ENCODE measurements around the gene RGMB. TPM values are rescaled to one million over a fixed set of nuclear protein-coding genes. Genes with fewer than 3 reads are reported as not detected.

Gene RGMB
- total RNA-seq, 4 donors from 2014 or later, result 13.0 to 31.7 (median 14.2) TPM

GRCh38 chr5:98779264-98779877 is 5.9 kb downstream of the RGMB start:
- Histone ChIP-seq H3K4me3 (no peak overlapping the region), H3K36me3 (peaks cover 0 to 20% (median 0%) of the 10 kb centered on the region in 3 donors), H3K27ac (peak overlapping the region in 2 of 4 donors; percentile 4 to 16), H3K27me3 (no peaks in the 10 kb centered on the region), H3K9me3 (no peaks in the 10 kb centered on the region), H3K4me1 (peaks cover 19 to 98% (median 46%) of the 10 kb centered on the region in 3 donors)
- intact Hi-C loops (cut with DNase I), result no loop called here
- no peak for DNase-seq
- TF ChIP-seq CTCF (IDR thresholded peaks at IDR 0.05) (no peak), POLR2A (IDR thresholded peaks at IDR 0.05) (no peak)
- WGBS, 2 donors, result 52 to 86% methylated on average over 3 to 4 of the region's 11 CpGs

DNA sequence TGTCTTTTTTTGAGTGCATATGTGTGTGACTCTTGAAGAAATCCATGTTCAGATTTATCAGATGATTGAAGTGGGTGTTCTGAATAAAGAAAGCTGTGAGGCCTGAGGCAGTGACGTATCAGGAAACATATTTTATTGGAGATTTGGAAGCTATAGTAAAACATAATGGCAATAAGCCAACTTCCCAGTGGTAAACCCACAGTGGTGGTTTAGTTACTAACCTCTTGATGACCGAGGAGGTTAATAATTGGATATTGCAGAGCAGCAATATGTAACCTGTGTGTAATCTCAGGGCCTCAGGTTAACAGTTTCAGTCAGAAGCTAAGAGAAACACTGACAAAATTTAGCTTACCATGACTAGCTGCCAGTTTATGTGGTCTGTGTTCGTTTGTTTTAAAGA is 6.9 kb downstream of the RGMB start:
- Histone ChIP-seq H3K27me3 (no peaks in the 10 kb centered on the region), H3K4me3 (peak overlapping the region in 1 of 4 donors; percentile 2), H3K27ac (no peak overlapping the region), H3K9me3 (no peaks in the 10 kb centered on the region), H3K4me1 (peaks cover 24 to 100% (median 55%) of the 10 kb centered on the region in 3 donors), H3K36me3 (peaks cover 0 to 20% (median 0%) of the 10 kb centered on the region in 3 donors)
- DNase-seq, result no peak
- TF ChIP-seq CTCF (IDR thresholded peaks at IDR 0.05) (no peak), POLR2A (IDR thresholded peaks at IDR 0.05) (no peak)
- WGBS, 2 donors, result 44 to 62% methylated on average over 3 of the region's 3 CpGs
- intact Hi-C loops (cut with DNase I), result no loop called here

- 42 to 51% methylated on average over 2 of the region's 2 CpGs for WGBS, 2 donors
- peaks cover 0 to 20% (median 0%) of the 10 kb centered on the region in 3 donors for H3K36me3 ChIP-seq
- H3K27ac ChIP-seq, result no peak overlapping the region
- no peak for TF ChIP-seq POLR2A (IDR thresholded peaks at IDR 0.05)
- no peak for TF ChIP-seq CTCF (IDR thresholded peaks at IDR 0.05)
- intact Hi-C loops (cut with DNase I), result no loop called here
- H3K27me3 ChIP-seq, result no peaks in the 10 kb centered on the region
- H3K4me3 ChIP-seq, result no peak overlapping the region
- peaks cover 35 to 100% (median 55%) of the 10 kb centered on the region in 3 donors for H3K4me1 ChIP-seq
- H3K9me3 ChIP-seq, result no peaks in the 10 kb centered on the region
- DNase-seq, result no peak
Measured at GRCh38 chr5:98781520-98781919, 8.1 kb downstream of the RGMB start.

DNA sequence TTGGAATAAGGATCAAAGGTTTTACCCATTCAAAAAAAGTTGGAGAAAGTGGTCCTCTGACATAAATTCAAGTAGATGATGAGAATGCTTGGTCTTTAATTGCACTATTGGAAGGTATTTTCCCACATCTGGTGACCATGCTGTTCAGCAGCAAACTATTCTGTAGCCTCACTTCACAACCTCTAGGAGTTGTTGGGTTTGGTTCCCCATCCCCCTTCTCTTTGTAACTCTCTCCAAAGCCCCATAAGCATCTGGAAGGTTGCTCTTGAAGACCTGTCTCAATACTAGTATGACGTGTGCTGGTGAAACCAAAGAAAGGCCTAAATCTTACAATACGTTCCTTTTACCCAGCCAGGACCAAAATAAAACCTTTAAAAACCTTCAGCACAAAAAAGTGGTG is 8.5 kb downstream of the RGMB start:
- TF ChIP-seq CTCF (IDR thresholded peaks at IDR 0.05) (no peak), POLR2A (IDR thresholded peaks at IDR 0.05) (no peak)
- no peak for DNase-seq
- Histone ChIP-seq H3K27ac (no peak overlapping the region), H3K27me3 (no peaks in the 10 kb centered on the region), H3K4me1 (peaks cover 36 to 100% (median 55%) of the 10 kb centered on the region in 3 donors), H3K4me3 (no peak overlapping the region), H3K9me3 (no peaks in the 10 kb centered on the region), H3K36me3 (peaks cover 0 to 20% (median 0%) of the 10 kb centered on the region in 3 donors)
- intact Hi-C loops (cut with DNase I), result no loop called here
- WGBS, 2 donors, result 69 to 88% methylated on average over 2 of the region's 2 CpGs

GRCh38 chr5:98783051-98783649 is 9.7 kb downstream of the RGMB start:
- peaks cover 0 to 26% (median 0%) of the 10 kb centered on the region in 3 donors for H3K36me3 ChIP-seq
- WGBS, 2 donors, result 60% methylated on average over 2 of the region's 3 CpGs; no CpG with 5 or more reads in 1 of the 2 donors

More at GRCh38 chr5:98783051-98783649, 9.7 kb downstream of the RGMB start:
- no peaks in the 10 kb centered on the region for H3K9me3 ChIP-seq
- intact Hi-C loops (cut with DNase I), result no loop called here
- H3K27ac ChIP-seq, result peak overlapping the region in 1 of 4 donors; percentile 30
- H3K4me1 ChIP-seq, result peaks cover 47 to 100% (median 67%) of the 10 kb centered on the region in 3 donors
- no peak for DNase-seq
- no peak for TF ChIP-seq POLR2A (IDR thresholded peaks at IDR 0.05)
- H3K27me3 ChIP-seq, result no peaks in the 10 kb centered on the region
- no peak overlapping the region for H3K4me3 ChIP-seq
